Esophagus squamous epithelium (tissue), 5 donors: Measurements from ENCODE around the gene SRA1. TPM values are rescaled to one million over a fixed set of nuclear protein-coding genes. Genes with fewer than 3 reads are reported as not detected.

Experiments
- DNase-seq: peaks from one replicate; lab custom pipeline; 2025; lab: John Stamatoyannopoulos, UW
- H3K27ac ChIP-seq, 4 donors: fragments of 200-600 bp; sonication (generic); one replicate each; pipeline ENCODE4 v1.5.1; 2016 to 2019; ENCODE audit warnings: mild to moderate bottlenecking in 1 of 4
- H3K27me3 ChIP-seq, 4 donors: fragments of 200-600 bp; sonication (generic); 1 replicate in 3 of 4; 2 replicates in 1 of 4; pipeline versions ENCODE4 v1.5.1 to v1.6.0; 2017 to 2021; ENCODE audit warnings: antibody characterized with exemption in 1 of 4
- H3K36me3 ChIP-seq, 3 donors: fragments of 200-600 bp; sonication (generic); one replicate each; pipeline ENCODE4 v1.5.1; 2016 to 2019
- H3K4me1 ChIP-seq, 3 donors: fragments of 200-600 bp; sonication (generic); one replicate each; pipeline ENCODE4 v1.5.1; 2017 to 2019
- H3K4me3 ChIP-seq, 4 donors: fragments of 200-600 bp; sonication (generic); 1 replicate in 3 of 4; 2 replicates in 1 of 4; pipeline ENCODE4 v1.5.1; 2016 to 2019; ENCODE audit warnings: mild to moderate bottlenecking in 2 of 4, moderate library complexity in 1 of 4
- H3K9me3 ChIP-seq, 3 donors: fragments of 200-600 bp; sonication (generic); one replicate each; pipeline ENCODE4 v1.5.1; 2016 to 2019
- POLR2A ChIP-seq, 4 donors: fragments of 450-650 bp; IDR thresholded peaks; one replicate each; pipeline ENCODE4 v1.6.1; 2017; ENCODE audit warnings: antibody characterized with exemption in 4 of 4, mild to moderate bottlenecking in 4 of 4, moderate library complexity in 3 of 4
- WGBS, 2 donors: methylation state at CpG; one replicate each; pipeline ENCODE4 v1.1.5; 2018; 5-methylcytosine and 5-hydroxymethylcytosine counted together
- intact Hi-C: fragments of 100-400 bp; cut with DNase I; formaldehyde crosslinking; loops from one replicate; pipeline ENCODE4 v1.15.0; 2022
- small RNA-seq, 4 donors: library from RNA; depleted of rRNA; stranded (forward); fragments of <200 nt; gene quantifications; one replicate each; pipeline ENCODE3, GENCODE V24; 2016
- total RNA-seq, 4 donors: library from RNA; depleted of rRNA; stranded (reverse); fragments of >200 nt; gene quantifications; one replicate each; pipeline ENCODE4 v1.1.0, GENCODE V29; 2016
- TF ChIP-seq, protein P1 (sequence below), 6 experiments: fragments of 450-650 bp in 4 of 6; fragments of 200-600 bp in 2 of 6; sonication (generic) in 2 of 6; IDR thresholded peaks; one replicate each; pipeline ENCODE4 v1.5.1; 2016 to 2019; ENCODE audit warnings: antibody characterized with exemption in 6 of 6, mild to moderate bottlenecking in 4 of 6, moderate library complexity in 4 of 6
- donor health status: DM: yes; HTN: yes; CAD: no.

Gene SRA1
- total RNA-seq, 4 donors from 2014 or later = 17.4 to 22.3 (median 21.0) TPM

DNA sequence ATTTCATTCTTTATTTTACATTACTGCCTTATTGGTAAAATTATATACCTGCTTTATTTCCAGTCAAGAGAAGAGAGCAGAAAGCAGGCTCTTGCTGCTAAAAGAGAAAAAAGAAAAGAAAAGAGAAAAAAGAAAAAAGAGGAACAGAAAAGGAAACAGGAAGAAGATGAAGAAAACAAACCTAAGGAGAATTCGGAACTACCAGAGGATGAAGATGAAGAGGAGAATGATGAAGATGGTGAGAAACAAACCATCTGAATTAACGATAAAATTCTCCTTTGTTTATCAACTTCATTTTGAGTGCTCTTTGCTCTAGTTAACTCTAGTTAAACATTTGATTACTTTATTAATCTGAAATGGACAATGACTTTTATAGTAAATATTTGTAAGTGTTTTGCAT lies 33.3 kb downstream of the SRA1 start:
- Histone ChIP-seq H3K27me3 (no peaks in the 10 kb centered on the region), H3K4me3 (no peak overlapping the region), H3K27ac (no peak overlapping the region), H3K4me1 (no peaks in the 10 kb centered on the region), H3K9me3 (no peaks in the 10 kb centered on the region), H3K36me3 (peaks cover 15 to 77% (median 19%) of the 10 kb centered on the region in 3 donors)
- TF ChIP-seq, protein P1, sequence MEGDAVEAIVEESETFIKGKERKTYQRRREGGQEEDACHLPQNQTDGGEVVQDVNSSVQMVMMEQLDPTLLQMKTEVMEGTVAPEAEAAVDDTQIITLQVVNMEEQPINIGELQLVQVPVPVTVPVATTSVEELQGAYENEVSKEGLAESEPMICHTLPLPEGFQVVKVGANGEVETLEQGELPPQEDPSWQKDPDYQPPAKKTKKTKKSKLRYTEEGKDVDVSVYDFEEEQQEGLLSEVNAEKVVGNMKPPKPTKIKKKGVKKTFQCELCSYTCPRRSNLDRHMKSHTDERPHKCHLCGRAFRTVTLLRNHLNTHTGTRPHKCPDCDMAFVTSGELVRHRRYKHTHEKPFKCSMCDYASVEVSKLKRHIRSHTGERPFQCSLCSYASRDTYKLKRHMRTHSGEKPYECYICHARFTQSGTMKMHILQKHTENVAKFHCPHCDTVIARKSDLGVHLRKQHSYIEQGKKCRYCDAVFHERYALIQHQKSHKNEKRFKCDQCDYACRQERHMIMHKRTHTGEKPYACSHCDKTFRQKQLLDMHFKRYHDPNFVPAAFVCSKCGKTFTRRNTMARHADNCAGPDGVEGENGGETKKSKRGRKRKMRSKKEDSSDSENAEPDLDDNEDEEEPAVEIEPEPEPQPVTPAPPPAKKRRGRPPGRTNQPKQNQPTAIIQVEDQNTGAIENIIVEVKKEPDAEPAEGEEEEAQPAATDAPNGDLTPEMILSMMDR (IDR thresholded peaks at IDR 0.05) = no peak
- TF ChIP-seq POLR2A (IDR thresholded peaks at IDR 0.05) = no peak
- intact Hi-C loops = no loop called here
- WGBS, 2 donors = 75 to 80% methylated on average over 2 of the region's 2 CpGs
- DNase-seq = no peak

- Histone ChIP-seq H3K27me3 (no peaks in the 10 kb centered on the region), H3K4me1 (no peaks in the 10 kb centered on the region), H3K4me3 (no peak overlapping the region), H3K36me3 (peaks cover 20 to 84% (median 42%) of the 10 kb centered on the region in 3 donors), H3K9me3 (no peaks in the 10 kb centered on the region), H3K27ac (no peak overlapping the region)
- intact Hi-C loops = no loop called here
- no peak for TF ChIP-seq POLR2A (IDR thresholded peaks at IDR 0.05)
- TF ChIP-seq, protein P1 (IDR thresholded peaks at IDR 0.05) = no peak
- DNase-seq = no peak
- 77 to 91% methylated on average over 2 of the region's 2 CpGs for WGBS, 2 donors
These were observed 44.1 kb downstream of the SRA1 start for GRCh38 chr5:140513124-140513523.

DNA sequence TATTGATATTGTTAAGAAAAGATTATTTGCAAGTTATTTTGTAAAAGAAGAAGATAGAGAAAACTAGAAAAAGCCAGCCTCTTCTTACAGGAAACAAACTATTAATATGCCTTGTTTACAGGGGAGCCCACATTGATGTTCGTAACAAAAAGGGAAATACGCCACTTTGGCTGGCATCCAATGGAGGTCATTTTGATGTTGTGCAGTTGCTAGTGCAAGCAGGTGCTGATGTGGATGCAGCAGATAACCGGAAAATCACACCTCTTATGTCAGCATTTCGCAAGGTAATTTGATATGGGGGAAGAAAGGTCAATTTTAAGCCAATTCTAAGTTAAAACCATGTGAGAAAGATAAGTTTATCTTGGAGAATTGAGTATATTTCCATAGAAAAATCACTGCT lies 47.4 kb downstream of the SRA1 start:
- no peak overlapping the region for H3K27ac ChIP-seq
- no peaks in the 10 kb centered on the region for H3K9me3 ChIP-seq
- intact Hi-C loops = no loop called here
- TF ChIP-seq, protein P1 (IDR thresholded peaks at IDR 0.05) = no peak
- TF ChIP-seq POLR2A (IDR thresholded peaks at IDR 0.05) = no peak
- no peak for DNase-seq
- no peaks in the 10 kb centered on the region for H3K4me1 ChIP-seq
- H3K4me3 ChIP-seq = no peak overlapping the region
- H3K36me3 ChIP-seq = peaks cover 20 to 100% (median 38%) of the 10 kb centered on the region in 3 donors
- no peaks in the 10 kb centered on the region for H3K27me3 ChIP-seq
- 81 to 82% methylated on average over 4 of the region's 4 CpGs for WGBS, 2 donors

DNA sequence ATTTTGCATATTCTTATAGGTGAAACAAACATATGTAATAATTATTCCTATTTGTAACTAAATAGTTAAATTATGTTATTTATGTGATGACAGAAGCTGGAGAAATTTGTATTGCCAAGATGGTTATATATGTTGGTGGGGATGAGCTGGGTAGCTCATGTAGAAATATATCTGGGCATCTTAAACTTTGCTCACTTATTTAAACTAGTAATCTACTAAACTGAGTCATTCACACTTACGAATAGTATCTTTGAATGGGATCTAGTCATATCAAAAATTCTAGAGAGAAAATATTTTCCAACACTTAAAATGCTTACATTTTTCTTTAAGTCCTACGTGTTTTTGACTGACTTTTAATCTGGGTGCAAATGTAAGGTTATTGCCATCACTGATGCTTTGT lies 54.4 kb downstream of the SRA1 start:
- DNase-seq = no peak
- no peak for TF ChIP-seq POLR2A (IDR thresholded peaks at IDR 0.05)
- TF ChIP-seq, protein P1 (IDR thresholded peaks at IDR 0.05) = no peak
- intact Hi-C loops = no loop called here
- Histone ChIP-seq H3K4me3 (no peak overlapping the region), H3K9me3 (no peaks in the 10 kb centered on the region), H3K27me3 (no peaks in the 10 kb centered on the region), H3K4me1 (no peaks in the 10 kb centered on the region), H3K36me3 (peaks cover 0 to 72% (median 16%) of the 10 kb centered on the region in 3 donors), H3K27ac (no peak overlapping the region)
- WGBS, 2 donors = 87 to 91% methylated on average over 2 of the region's 2 CpGs

Small RNA genes lying within 50 kb of the gene (small RNA-seq; reads per million reads assigned to genes)
- 0 to 0.14 (median 0) reads per million in 4 donors for gene RF00279
- gene RF00443 = 0 reads per million in 4 donors

Other genes with a start within 250 kb of the SRA1 start
- gene HBEGF, start 210.9 kb downstream of the SRA1 start, total RNA-seq = 10 to 100 TPM; 24.6 to 72.4 (median 42.1) TPM
- 1 to 10 TPM in 1 of 4 donors, under 1 TPM in 1, not detected in 2; 0.04 to 1.2 TPM for gene SLC4A9, start 197.3 kb downstream of the SRA1 start, total RNA-seq
- gene ANKHD1, start 155.6 kb downstream of the SRA1 start, total RNA-seq = 100 to 1,000 TPM in 1 of 4 donors, 10 to 100 TPM in 3; 55.7 to 130 (median 87.2) TPM
- 10 to 100 TPM in 1 of 4 donors, 1 to 10 TPM in 3; 3.0 to 12.4 (median 6.2) TPM for gene EIF4EBP3, start 9.8 kb downstream of the SRA1 start, total RNA-seq
- gene APBB3, start 7.1 kb upstream of the SRA1 start, total RNA-seq = 10 to 100 TPM in 1 of 4 donors, 1 to 10 TPM in 3; 3.4 to 10.5 (median 6.5) TPM
- gene SLC35A4, start 7.4 kb upstream of the SRA1 start, total RNA-seq = 10 to 100 TPM; 41.4 to 56.9 (median 52.6) TPM
- 10 to 100 TPM in 3 of 4 donors, 1 to 10 TPM in 1; 7.6 to 58.1 (median 30.9) TPM for gene CD14, start 75.7 kb upstream of the SRA1 start, total RNA-seq
- 10 to 100 TPM; 18.4 to 46.7 (median 28.2) TPM for gene TMCO6, start 82.0 kb upstream of the SRA1 start, total RNA-seq
- gene NDUFA2, start 90.2 kb upstream of the SRA1 start, total RNA-seq = 10 to 100 TPM; 31.3 to 56.3 (median 42.5) TPM
- gene IK, start 90.4 kb upstream of the SRA1 start, total RNA-seq = 100 to 1,000 TPM in 1 of 4 donors, 10 to 100 TPM in 3; 44.9 to 110 (median 79.8) TPM
- gene WDR55, start 107.4 kb upstream of the SRA1 start, total RNA-seq = 10 to 100 TPM; 24.2 to 29.5 (median 25.4) TPM
- under 1 TPM in 2 of 4 donors, not detected in 2; 0.19 to 0.75 TPM for gene DND1, start 116.1 kb upstream of the SRA1 start, total RNA-seq
- gene HARS1, start 133.9 kb upstream of the SRA1 start, total RNA-seq = 10 to 100 TPM; 44.3 to 74.0 (median 62.9) TPM
- gene HARS2, start 134.0 kb upstream of the SRA1 start, total RNA-seq = 10 to 100 TPM; 13.3 to 24.2 (median 22.8) TPM
- gene ZMAT2, start 143.0 kb upstream of the SRA1 start, total RNA-seq = 10 to 100 TPM; 25.2 to 52.4 (median 41.3) TPM
- not detected for gene PCDHA1, start 228.7 kb upstream of the SRA1 start, total RNA-seq
- not detected for gene PCDHA2, start 237.4 kb upstream of the SRA1 start, total RNA-seq
- gene PCDHA3, start 243.6 kb upstream of the SRA1 start, total RNA-seq = under 1 TPM in 3 of 4 donors, not detected in 1; 0.09 to 0.19 (median 0.18) TPM
- under 1 TPM; 0.18 to 0.38 (median 0.27) TPM for gene PCDHA4, start 249.6 kb upstream of the SRA1 start, total RNA-seq